ENCODE data around the gene TEX14.
"Not testable (repeated sequence)": the region's sequence is repeated elsewhere in the genome, so short reads cannot be mapped to it uniquely, and the experiment has no call there.

TEX14 gene

GRCh38 chr17:58658804-58659713 lies 32.8 kb downstream of the TEX14 start:
- DNase-seq (peak; percentile 73), ATAC-seq (peak; percentile 93)

- not testable (repeated sequence) for ATAC-seq, DNase-seq
These were observed 33.7 kb downstream of the TEX14 start for GRCh38 chr17:58657962-58658803.

GRCh38 chr17:58648236-58648635 lies 43.6 kb downstream of the TEX14 start:
- DNase-seq (no peak), ATAC-seq (peak; percentile 52)

GRCh38 chr17:58643147-58643546 lies 48.7 kb downstream of the TEX14 start:
- no peak for DNase-seq
- ATAC-seq: no peak

GRCh38 chr17:58641887-58642311 lies 49.9 kb downstream of the TEX14 start:
- DNase-seq (no peak), ATAC-seq (no peak)

- DNase-seq (no peak), ATAC-seq (no peak)
These were observed 51.6 kb downstream of the TEX14 start for GRCh38 chr17:58640202-58640601.

- DNase-seq (no peak), ATAC-seq (no peak)
These were observed 52.2 kb downstream of the TEX14 start for GRCh38 chr17:58639681-58640080.

GRCh38 chr17:58637011-58637570 lies 54.8 kb downstream of the TEX14 start:
- no peak for ATAC-seq

GRCh38 chr17:58632324-58633314 lies 59.2 kb downstream of the TEX14 start:
- no peak for ATAC-seq
- no peak for DNase-seq

More at GRCh38 chr17:58637011-58637570, 54.8 kb downstream of the TEX14 start:
- DNase-seq: no peak

GRCh38 chr17:58631523-58632323 lies 60.1 kb downstream of the TEX14 start:
- ATAC-seq (peak; percentile 94), DNase-seq (peak; percentile 93)

- ATAC-seq (no peak), DNase-seq (peak; percentile 38)
These were observed 60.8 kb downstream of the TEX14 start for GRCh38 chr17:58630883-58631522.

- ATAC-seq (no peak), DNase-seq (no peak)
These were observed 64.9 kb downstream of the TEX14 start for GRCh38 chr17:58626905-58627304.

- DNase-seq: no peak
- no peak for ATAC-seq
These were observed 67.1 kb downstream of the TEX14 start for GRCh38 chr17:58624751-58625150.

GRCh38 chr17:58621174-58621573 lies 70.7 kb downstream of the TEX14 start:
- DNase-seq (no peak), ATAC-seq (no peak)

- no peak for DNase-seq
These were observed 73.5 kb downstream of the TEX14 start for GRCh38 chr17:58618336-58618735.

GRCh38 chr17:58617563-58617962 lies 74.3 kb downstream of the TEX14 start:
- DNase-seq (no peak), ATAC-seq (no peak)

More at GRCh38 chr17:58618336-58618735, 73.5 kb downstream of the TEX14 start:
- no peak for ATAC-seq

- peak; percentile 17 for DNase-seq
- peak; percentile 45 for ATAC-seq
These were observed 75.8 kb downstream of the TEX14 start for GRCh38 chr17:58615768-58616659.

GRCh38 chr17:58614859-58615459 lies 76.9 kb downstream of the TEX14 start:
- ATAC-seq: no peak

More at GRCh38 chr17:58614859-58615459, 76.9 kb downstream of the TEX14 start:
- no peak for DNase-seq
